Measurements from ENCODE around the gene GUCY2D.

Gene GUCY2D

DNA sequence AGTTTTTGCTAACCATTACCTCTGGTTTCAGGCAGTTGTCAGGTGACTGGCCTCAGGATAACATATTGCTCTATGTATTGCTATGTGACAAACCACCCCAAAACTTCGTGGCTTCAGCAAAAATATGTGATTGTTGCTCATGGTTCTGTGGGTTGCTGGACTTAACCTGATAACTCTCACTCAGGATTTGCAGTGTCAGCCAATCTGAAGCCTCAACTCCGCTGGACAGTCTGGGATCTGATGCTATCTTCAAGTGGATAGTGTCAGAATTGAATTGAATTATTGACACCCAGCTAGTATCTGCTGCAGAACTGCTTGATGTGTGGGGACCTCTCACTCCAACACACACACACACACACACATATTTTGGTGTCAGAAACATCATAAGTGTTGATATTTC is 34.7 kb upstream of the GUCY2D start:
- no peak overlapping the region for H3K27ac ChIP-seq
- TF ChIP-seq, protein P1, sequence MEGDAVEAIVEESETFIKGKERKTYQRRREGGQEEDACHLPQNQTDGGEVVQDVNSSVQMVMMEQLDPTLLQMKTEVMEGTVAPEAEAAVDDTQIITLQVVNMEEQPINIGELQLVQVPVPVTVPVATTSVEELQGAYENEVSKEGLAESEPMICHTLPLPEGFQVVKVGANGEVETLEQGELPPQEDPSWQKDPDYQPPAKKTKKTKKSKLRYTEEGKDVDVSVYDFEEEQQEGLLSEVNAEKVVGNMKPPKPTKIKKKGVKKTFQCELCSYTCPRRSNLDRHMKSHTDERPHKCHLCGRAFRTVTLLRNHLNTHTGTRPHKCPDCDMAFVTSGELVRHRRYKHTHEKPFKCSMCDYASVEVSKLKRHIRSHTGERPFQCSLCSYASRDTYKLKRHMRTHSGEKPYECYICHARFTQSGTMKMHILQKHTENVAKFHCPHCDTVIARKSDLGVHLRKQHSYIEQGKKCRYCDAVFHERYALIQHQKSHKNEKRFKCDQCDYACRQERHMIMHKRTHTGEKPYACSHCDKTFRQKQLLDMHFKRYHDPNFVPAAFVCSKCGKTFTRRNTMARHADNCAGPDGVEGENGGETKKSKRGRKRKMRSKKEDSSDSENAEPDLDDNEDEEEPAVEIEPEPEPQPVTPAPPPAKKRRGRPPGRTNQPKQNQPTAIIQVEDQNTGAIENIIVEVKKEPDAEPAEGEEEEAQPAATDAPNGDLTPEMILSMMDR (conservative IDR thresholded peaks at IDR 0.05; ENCODE audit: low read depth): no peak
- no peak for DNase-seq (ENCODE audit: low spot score)
- ChIA-PET CTCF (interaction anchor here (0.7 to 1.2 kb wide), 2 partner anchors 74 to 115 kb away, joined by 3 to 4 read pairs; no protein-coding TSS in a partner anchor), POLR2A (ENCODE audit: low non-redundant PET) (no interaction called here)

DNA sequence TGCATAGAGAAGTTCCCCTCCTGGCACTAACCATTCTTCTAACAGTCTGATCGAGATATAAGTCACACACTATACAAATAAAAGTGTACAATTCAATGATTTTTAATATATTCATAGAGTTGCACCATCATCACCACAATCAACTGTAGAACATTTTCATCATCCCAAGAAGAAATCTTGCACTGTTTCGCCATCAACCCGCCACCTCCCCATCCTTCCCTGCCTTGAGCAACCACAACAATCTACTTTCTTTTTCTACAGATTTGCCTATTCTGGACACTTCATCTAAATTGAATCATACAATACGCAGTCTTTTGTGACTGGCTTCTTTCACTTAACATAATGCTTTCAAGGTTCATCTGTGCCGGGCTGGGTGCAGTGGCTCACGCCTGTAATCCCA is 33.0 kb upstream of the GUCY2D start:
- POLR2A ChIA-PET (ENCODE audit: low non-redundant PET): interaction anchor here (0.7 kb wide), 1 partner anchor 1378 kb away, joined by 9 read pairs; no protein-coding TSS in a partner anchor
- TF ChIP-seq, protein P1 (conservative IDR thresholded peaks at IDR 0.05; ENCODE audit: low read depth): no peak
- DNase-seq (ENCODE audit: low spot score): no peak
- no peak overlapping the region for H3K27ac ChIP-seq
- CTCF ChIA-PET: interaction anchor here (1.0 kb wide), 1 partner anchor 21 kb away, joined by 3 read pairs; no protein-coding TSS in a partner anchor

DNA sequence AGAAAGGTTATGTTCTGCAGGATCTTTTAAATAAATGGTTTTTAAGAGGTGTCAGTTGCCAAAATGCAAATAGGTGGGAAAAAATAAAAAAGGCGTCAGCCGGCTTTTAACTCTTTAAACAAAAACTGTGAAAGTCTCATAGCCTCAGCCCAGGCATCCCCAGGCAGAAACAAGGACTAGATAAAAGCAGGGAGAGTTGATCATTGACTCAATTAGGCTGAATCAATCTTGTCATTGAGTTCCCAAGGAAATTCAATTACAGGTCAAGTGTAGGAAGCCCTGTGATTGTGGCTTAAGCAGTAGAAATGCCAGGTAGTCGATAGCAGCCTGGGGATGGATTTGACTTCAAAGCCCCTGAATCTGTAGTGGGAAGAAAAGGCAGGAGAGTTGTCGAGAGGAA is 30.8 kb upstream of the GUCY2D start:
- TF ChIP-seq, protein P1 (conservative IDR thresholded peaks at IDR 0.05; ENCODE audit: low read depth): no peak
- DNase-seq (ENCODE audit: low spot score): no peak
- CTCF ChIA-PET: interaction anchor here (0.5 to 1.3 kb wide), 5 partner anchors 9 to 121 kb away, joined by 3 to 5 read pairs (median 3); no protein-coding TSS in a partner anchor
- POLR2A ChIA-PET (ENCODE audit: low non-redundant PET): no interaction called here
- no peak overlapping the region for H3K27ac ChIP-seq

DNA sequence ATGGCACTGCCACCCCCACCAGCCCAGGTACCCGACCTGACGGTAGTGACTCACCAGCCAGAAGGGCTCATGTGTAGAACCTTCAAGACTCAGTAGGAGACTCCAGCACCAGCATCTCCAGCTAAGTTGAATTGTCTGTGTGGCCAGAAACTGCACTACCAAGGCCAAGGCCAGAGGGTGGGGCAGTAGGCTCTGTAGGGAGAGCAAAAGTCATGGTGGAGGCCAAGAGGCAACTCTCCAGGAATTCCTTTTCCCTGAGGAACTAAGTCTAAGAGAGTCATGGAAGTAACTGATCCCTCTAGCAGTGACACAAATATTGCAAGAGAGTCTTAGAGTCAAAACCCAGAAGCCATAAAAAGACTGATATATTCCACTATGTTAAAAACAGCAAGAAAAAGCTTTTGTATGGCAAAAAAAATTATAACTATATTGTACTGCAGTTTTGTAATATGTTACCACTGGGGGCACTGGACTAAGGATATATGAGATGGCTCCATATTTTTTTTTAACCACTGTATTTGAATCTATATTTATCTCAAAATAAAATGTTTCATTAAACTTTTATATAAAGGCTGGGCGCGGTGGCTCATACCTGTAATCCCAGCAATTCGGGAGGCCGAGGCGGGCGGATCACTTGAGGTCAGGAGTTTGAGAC is 30.2 kb upstream of the GUCY2D start:
- no peak for DNase-seq (ENCODE audit: low spot score)
- CTCF ChIA-PET: interaction anchor here (0.6 to 1.3 kb wide), 7 partner anchors 9 to 69 kb away, joined by 3 to 5 read pairs (median 4); no protein-coding TSS in a partner anchor
- H3K27ac ChIP-seq: no peak overlapping the region
- TF ChIP-seq, protein P1 (conservative IDR thresholded peaks at IDR 0.05; ENCODE audit: low read depth): 0 out of 2 replicates have a peak, but pooled peaks have one; percentile 8
- POLR2A ChIA-PET (ENCODE audit: low non-redundant PET): no interaction called here

DNA sequence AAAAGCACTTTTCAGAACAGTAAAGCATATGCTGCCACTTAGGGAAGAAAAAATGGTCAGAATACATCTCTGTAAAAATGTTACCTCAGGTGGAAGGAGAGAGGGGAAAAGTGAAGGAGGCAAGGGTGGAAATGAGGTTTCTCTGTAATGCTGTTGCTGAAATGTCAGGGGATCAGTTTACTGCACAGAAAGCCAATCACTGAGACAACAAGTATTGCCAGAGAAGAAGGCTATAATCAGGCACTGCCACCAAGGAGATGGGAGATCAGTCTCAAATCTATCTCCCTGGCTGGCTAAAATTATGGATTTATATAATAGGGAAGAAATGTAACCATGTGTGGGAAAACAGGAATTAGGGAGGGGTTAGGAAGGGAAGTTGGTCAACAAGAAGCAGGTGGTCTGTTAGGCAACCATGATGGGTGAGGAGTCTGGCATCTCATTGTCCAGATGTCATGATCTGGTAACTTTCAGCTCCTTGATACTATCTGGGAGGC is 27.7 kb upstream of the GUCY2D start:
- CTCF ChIA-PET: interaction anchor here (0.5 kb wide), 1 partner anchor 44 kb away, joined by 3 read pairs; no protein-coding TSS in a partner anchor
- no peak for DNase-seq (ENCODE audit: low spot score)
- H3K27ac ChIP-seq: no peak overlapping the region
- POLR2A ChIA-PET (ENCODE audit: low non-redundant PET): no interaction called here
- TF ChIP-seq, protein P1 (conservative IDR thresholded peaks at IDR 0.05; ENCODE audit: low read depth): no peak

DNA sequence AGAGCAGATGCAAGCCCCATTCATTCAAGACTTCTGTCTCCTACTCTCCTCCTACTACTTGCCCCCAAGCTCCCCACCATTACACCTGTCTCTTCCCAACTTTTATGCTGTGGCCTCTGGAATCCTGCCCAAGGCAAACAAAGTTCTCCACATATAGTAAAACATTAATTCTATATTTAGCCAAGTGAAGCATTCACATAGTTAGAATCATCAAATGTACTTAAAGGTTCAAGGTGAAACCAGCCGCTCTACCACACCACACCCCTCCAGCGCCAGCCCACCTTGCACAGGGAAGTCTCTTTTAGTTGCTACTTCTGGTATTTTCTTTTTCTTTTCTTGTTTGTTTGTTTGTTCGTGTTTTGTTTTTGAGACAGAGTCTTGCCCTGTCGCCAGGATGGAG is 25.4 kb upstream of the GUCY2D start:
- TF ChIP-seq, protein P1 (conservative IDR thresholded peaks at IDR 0.05; ENCODE audit: low read depth): no peak
- DNase-seq (ENCODE audit: low spot score): no peak
- CTCF ChIA-PET: interaction anchor here (0.5 kb wide), 1 partner anchor 13 kb away, joined by 6 read pairs; no protein-coding TSS in a partner anchor
- H3K27ac ChIP-seq: no peak overlapping the region
- POLR2A ChIA-PET (ENCODE audit: low non-redundant PET): no interaction called here

Data from RWPE1 (cell line).